ENCODE results near the gene KIF27.
A peak's percentile ranks its signal among the peaks of the same experiment; 100 is the strongest.
"Not testable (repeated sequence)": the region's sequence is repeated elsewhere in the genome, so short reads cannot be mapped to it uniquely, and the experiment has no call there.

KIF27 gene

DNA sequence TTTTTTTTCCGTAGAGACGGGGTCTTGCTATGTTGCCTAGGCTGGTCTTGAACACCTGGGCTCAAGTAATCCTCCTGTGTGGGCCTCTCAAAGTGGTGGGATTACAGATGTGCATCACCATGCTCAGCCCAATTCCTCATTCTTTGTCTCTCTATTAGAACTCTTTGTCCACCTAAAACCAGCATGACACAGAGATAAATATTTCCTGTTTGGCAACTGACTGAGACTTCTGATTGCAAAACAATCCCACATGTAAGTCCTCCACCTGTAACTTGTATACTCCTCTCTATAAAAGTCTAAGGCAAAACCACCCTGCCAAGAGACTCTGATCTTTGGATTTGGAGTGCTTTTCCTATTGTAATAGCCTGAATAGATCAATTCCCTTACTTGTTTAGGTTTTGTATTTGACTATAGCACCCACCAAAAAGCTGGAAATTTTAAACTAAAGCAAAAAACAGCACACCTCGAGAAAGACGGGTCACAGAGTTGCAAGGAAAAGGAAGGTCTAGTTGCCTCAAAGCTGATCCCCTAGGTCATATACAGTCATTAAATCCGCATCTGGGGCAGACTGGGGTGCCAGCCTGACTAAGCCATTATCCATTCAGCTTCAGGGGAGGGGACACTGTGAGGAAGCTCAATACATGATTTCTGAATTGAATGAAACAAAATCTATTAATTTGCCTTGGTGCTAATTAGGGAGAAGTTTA, 13.5 kb upstream of the KIF27 start:
- DNase-seq (ENCODE audit: low read depth in 3 of 3, low spot score in 1 of 3) = no peak

DNA sequence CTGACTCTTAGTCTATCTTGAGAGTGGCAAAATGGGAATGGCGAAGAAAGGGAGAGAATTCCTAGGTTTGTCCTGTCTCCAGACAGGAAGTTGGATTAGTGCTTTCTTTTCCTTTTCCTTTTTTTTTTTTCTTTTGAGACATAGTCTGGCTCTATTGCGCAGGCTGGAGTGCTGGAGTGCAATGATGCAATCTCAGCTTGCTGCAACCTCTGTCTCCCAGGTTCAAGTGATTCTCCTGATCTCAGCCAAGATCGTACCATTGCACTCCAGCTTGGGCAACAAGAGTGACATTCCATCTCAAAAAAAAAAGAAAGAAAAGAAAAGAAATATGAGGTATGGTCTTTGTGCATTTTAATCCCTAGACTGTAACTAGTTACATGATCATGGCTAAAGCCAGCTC, 12.6 kb upstream of the KIF27 start:
- DNase-seq (ENCODE audit: low read depth in 3 of 3, low spot score in 1 of 3) = no peak

GRCh38 chr9:83932851-83933250, 11.6 kb upstream of the KIF27 start:
- no peak for DNase-seq (ENCODE audit: low read depth in 3 of 3, low spot score in 1 of 3)

- DNase-seq (ENCODE audit: low read depth in 3 of 3, low spot score in 1 of 3) = no peak
Measured at GRCh38 chr9:83932011-83932410, 10.8 kb upstream of the KIF27 start.

DNA sequence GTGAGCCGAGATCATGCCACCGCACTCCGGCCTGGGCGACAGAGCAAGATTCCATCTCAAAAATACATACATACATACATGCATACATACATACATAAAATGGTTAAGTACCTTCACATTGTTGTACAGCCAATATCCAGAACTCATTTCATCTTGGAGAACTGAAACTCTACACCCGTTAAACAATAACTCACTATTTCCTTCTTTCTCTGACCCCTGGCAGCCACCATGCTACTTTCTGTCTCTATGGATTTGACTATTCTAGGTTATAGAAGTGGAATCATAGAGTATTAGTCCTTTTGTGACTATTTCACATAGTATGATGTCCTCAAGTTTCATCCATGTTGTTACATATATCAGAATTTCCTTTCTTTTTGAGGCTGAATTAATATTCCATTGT, 9.6 kb upstream of the KIF27 start:
- DNase-seq (ENCODE audit: low read depth in 3 of 3, low spot score in 1 of 3) = no peak

DNA sequence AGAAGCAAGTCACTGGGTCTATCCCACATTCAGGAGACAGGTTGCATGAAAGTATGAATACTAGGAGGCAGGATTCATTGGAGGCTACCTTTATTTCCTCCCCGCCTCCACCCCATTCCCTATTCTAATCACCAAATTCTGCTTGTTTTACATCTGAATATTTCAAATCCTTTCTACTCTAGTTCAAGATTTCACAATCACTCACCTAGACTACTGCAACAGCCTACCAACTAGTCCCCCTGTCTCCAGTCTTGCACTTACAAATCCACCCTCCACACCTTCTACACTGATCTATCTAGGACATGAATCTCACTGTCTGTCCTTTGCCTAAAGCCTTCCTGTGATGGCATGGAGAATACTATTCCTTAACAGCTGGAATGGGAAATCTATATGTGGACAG, 6.4 kb upstream of the KIF27 start:
- no peak for DNase-seq (ENCODE audit: low read depth in 3 of 3, low spot score in 1 of 3)

DNA sequence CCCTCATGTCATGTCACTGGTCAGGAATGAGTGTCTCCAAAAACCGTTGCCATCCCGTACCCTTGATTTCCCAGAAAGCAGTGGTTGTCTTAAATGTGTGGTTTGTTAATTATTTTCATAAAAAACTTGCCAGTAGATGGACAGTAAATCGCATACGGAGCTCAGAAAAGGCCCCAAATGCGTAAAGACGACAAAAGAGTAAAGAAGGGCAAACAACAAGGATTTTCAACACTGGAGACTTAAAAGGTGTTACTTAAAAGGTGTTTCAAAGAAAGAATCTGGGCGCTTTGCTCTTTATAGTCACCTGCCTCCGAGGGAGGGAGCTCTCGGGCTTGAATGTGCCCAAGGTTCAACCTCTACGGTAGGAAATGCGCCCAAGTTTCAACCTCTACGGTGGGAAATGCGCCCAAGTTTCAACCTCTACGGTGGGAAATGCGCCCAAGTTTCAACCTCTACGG, 734 bp downstream of the KIF27 start:
- DNase-seq (ENCODE audit: low read depth in 3 of 3, low spot score in 1 of 3) = peak in 1 of 3 donors; percentile 13

DNA sequence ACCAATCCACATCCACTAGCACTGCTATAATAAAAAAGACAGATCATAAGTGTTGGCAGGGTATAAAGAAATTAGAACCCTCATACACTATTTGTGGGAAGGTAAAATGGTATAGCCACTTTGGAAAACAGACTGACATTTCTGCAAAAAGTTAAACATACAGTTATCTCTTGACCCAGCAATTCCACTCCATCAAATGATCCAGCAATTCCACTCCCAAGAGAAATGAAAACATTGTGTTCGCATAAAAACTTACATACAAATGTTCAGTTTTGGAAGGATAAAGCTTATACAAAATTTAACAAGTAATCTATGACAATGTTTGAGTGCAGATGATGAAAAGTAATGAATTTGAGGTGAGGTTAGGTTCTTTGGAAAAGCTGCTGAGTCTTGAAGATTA, 2.1 kb downstream of the KIF27 start:
- DNase-seq (ENCODE audit: low read depth in 3 of 3, low spot score in 1 of 3) = no peak

DNA sequence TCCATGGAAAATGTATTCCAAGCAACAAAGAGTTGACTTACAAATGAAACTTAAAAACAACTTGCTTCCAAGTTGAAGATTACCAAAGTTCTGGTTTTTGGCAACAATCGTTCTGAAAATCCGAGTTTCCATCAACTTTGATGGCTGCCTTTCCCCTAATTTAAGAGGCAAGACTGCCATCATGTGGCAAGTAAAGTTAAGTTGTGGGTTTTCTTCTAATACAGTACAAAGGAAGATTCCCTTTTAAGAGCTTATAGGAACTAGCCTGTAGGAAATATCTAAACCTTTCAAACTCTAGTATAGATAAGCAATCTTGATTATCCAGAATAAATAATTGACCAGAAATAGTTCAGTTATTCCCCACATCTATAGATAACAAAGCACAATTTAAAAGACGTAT, 9.0 kb downstream of the KIF27 start:
- not testable (repeated sequence) for DNase-seq (ENCODE audit: low read depth in 3 of 3, low spot score in 1 of 3)

- DNase-seq (ENCODE audit: low read depth in 3 of 3, low spot score in 1 of 3) = no peak
Measured at GRCh38 chr9:83906144-83906543, 15.1 kb downstream of the KIF27 start.

- DNase-seq (ENCODE audit: low read depth in 3 of 3, low spot score in 1 of 3) = not testable (repeated sequence)
Measured at GRCh38 chr9:83900615-83901014, 20.6 kb downstream of the KIF27 start.

DNA sequence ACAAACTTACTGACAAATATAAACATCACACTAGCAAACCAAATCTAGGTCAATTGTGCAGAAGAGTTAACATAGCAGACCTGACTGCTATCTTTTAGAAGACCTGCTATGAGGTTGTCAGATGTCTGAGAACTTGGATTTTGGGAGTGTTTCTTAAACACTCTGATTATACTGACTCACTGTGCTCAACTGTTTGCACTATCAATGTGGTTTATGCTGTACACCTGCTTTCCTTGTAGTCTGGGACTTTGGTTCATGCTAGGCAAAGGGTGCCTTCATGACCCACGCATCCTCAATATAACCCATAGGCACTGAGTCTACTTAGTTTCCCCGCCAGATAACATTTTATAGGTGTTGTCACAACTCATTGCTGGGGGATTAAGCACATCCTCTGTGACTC, 26.9 kb downstream of the KIF27 start:
- not testable (repeated sequence) for DNase-seq (ENCODE audit: low read depth in 3 of 3, low spot score in 1 of 3)

GRCh38 chr9:83886498-83886897, 34.7 kb downstream of the KIF27 start:
- not testable (repeated sequence) for DNase-seq (ENCODE audit: low read depth in 3 of 3, low spot score in 1 of 3)

DNA sequence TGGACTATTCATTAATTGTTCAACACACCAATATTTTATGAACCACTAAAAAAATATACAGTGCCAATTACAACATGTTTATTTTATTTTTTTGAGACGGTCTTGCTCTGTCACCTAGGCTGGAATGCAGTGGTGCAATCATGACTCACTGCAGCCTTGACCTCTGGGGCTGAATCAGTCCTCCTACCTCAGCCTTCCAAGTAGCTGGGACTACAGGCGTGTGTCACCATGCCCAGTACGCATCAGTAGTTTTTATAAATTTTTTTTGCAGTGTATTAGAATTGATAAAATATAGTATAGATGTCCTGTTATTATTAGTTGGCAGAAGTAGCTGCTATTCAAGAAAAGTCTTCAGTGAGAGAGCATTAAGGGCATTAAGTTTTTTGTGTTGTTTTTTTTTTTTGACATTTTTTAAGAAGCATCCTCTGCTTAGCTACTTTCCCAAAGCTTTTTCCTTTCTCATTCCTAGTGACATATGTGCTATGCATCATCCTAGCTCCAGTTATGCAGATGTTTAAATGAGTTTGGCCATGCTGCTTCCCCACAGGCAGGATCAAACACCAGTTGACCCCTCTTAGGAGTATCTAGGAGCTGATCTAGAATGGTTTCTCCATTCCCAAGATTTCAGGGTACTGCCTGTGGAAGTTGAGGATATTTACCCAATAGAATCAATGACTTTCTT, 35.5 kb downstream of the KIF27 start:
- not testable (repeated sequence) for DNase-seq (ENCODE audit: low read depth in 3 of 3, low spot score in 1 of 3)

DNA sequence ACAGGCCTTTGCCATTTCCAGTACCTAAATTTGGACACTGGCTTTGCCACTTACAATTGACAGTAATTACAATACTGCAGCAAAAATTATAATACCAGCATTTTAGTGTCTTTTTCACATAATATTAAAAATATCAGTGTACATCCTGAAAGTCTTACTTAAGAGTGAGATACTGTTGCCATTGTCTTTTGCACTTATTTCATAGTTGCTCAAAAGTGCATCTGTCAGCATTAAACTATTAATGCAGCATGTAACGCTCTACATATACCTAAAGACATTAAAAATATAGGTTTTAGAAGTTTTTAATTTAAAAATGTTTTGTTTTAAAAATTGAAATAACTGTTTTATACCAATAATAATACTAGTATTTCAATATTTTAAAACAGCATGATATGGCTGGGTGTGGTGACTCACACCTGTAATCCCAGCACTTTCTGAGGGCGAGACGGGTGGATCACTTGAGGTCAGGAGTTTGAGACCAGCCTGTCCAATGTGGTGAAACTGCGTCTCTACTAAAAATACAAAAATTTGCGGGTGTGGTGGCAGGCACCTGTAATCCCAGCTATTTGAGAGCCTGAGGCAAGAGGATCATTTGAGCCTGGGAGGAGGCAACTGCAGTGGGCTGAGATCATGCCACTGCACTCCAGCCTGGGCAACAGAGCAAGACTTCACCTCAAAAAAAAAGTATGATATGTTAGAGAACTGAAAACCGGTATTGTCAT, 39.4 kb downstream of the KIF27 start:
- not testable (repeated sequence) for DNase-seq (ENCODE audit: low read depth in 3 of 3, low spot score in 1 of 3)

DNA sequence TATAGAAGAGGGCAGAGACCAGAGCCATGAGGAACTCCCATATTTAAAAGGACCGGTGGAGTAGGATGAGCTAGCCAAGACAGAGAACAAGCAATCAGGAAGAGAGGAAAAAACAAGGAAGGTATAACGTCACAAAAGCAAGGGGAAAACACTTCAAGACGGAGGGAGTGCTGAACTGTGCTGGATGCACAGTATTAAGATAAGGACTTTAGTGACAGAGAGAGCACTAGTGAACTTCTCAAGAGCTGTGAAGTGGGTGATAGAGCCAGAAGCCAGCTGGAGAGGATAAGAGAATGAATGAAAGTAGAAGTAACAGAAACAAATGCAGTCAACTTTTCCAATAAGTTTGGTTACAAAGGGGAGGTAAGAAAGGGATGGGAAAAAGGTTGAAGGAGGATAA, 45.7 kb downstream of the KIF27 start:
- not testable (repeated sequence) for DNase-seq (ENCODE audit: low read depth in 3 of 3, low spot score in 1 of 3)

- not testable (repeated sequence) for DNase-seq (ENCODE audit: low read depth in 3 of 3, low spot score in 1 of 3)
Measured at GRCh38 chr9:83849895-83850294, 71.3 kb downstream of the KIF27 start.

- not testable (repeated sequence) for DNase-seq (ENCODE audit: low read depth in 3 of 3, low spot score in 1 of 3)
Measured at GRCh38 chr9:83837070-83837643, 84.1 kb downstream of the KIF27 start.

DNA sequence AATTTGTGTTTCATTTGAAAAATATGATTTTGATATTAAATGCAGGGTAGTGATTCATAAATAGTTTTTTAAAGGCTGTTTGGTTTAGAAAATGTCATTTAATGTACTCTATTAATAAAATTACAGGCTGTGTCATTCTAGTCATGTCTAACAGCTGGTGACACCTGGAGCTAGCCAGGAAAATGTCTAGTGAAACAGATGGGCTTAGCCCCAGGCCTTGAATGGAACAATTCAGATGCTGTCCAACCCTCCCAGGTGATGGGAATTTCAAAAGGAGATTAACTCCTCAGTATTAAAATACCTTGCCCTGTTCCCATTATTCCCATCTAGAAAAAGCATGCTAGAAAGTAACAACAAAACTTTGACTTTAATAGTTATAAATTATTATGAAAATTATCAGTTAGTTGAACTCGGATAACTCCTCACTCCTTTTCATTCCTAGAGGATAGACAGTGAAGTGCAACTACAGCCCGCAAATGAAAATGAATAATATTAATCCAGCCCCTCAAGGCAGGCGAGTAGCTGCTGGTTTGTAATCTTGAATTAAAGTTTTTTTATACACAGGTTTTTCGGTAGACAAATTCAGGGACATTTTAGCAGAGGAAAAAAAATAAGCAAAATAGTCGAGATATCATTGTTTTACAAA, 90.7 kb downstream of the KIF27 start:
- DNase-seq (ENCODE audit: low read depth in 3 of 3, low spot score in 1 of 3) = not testable (repeated sequence)

- DNase-seq (ENCODE audit: low read depth in 3 of 3, low spot score in 1 of 3) = not testable (repeated sequence)
Measured at GRCh38 chr9:83824986-83825623, 96.1 kb downstream of the KIF27 start.
